ENCODE results near the gene ASB6. TPM values are rescaled to one million over a fixed set of nuclear protein-coding genes. Genes with fewer than 3 reads are reported as not detected.

The ASB6 gene
- total RNA-seq, 1 experiment from 2014 or later, result 21.0 TPM

DNA sequence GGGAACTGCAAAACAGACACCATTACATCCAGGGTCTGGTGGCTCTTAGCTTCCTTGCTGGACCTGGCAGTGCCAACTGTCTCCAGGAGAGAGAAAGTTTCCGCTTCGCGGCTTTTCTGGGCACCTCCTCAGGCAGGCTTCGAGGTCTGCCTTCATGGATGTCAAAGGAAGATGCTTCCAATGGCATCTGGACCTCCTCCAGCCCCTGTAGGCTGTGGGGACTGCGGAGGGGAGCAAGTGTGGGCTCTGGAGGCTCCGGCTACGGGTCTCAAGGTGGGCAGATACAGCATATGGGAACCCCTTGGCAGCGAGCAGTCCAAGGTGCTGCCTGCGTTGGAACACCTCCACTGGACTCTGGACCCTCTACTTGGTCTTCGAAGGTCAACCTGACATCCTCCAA lies 27.0 kb downstream of the ASB6 start:
- Histone ChIP-seq H3T11ph (ENCODE audit: low read length) (no peak overlapping the region), H4K8ac (replicated peaks; ENCODE audit: insufficient read length, low read depth, low read length) (no peak overlapping the region), H3K79me2 (ENCODE audit: insufficient read depth, low read length) (no peaks in the 10 kb centered on the region), H4K91ac (ENCODE audit: insufficient read length, low read depth, low read length) (no peak overlapping the region), H3K14ac (ENCODE audit: insufficient read depth, low read length) (no peak overlapping the region), H2BK12ac (ENCODE audit: insufficient read length, low read depth, low read length) (no peak overlapping the region), H3K79me1 (ENCODE audit: insufficient read depth, low read depth, low read length, poor library complexity, severe bottlenecking) (no peaks in the 10 kb centered on the region), H3K4me1 (ENCODE audit: insufficient read depth, low read length) (no peaks in the 10 kb centered on the region), H3K4me2 (ENCODE audit: insufficient read depth, insufficient read length, low read length) (no peak overlapping the region), H4K20me1 (ENCODE audit: control insufficient read depth, insufficient read depth, insufficient read length) (no peaks in the 10 kb centered on the region), H2BK120ac (ENCODE audit: low read depth, low read length, poor library complexity, severe bottlenecking) (no peak overlapping the region), H3K4ac (ENCODE audit: low read depth, low read length) (no peak overlapping the region), H3K18ac (ENCODE audit: insufficient read length, low read depth, low read length) (no peak overlapping the region), H3K23ac (ENCODE audit: insufficient read length, low read depth, low read length) (no peak overlapping the region), H3K56ac (ENCODE audit: insufficient read length, low read depth, low read length) (no peak overlapping the region), H3K23me2 (ENCODE audit: insufficient read length, low read depth, low read length, poor library complexity, severe bottlenecking) (peaks cover under 1% of the 10 kb centered on the region), H3K9me3 (ENCODE audit: control insufficient read depth, low read depth, low read length) (no peaks in the 10 kb centered on the region), H2AFZ (ENCODE audit: low read length) (no peak overlapping the region), H2AK5ac (ENCODE audit: insufficient read length, low read length) (no peak overlapping the region), H4K5ac (ENCODE audit: insufficient read length, low read depth, low read length) (no peak overlapping the region), H3K27ac (ENCODE audit: insufficient read length, low read depth, low read length) (no peak overlapping the region), H3K27me3 (ENCODE audit: insufficient read depth, low read length) (peaks cover 10% of the 10 kb centered on the region), H2BK15ac (ENCODE audit: low read depth, low read length) (no peak overlapping the region), H2BK5ac (ENCODE audit: insufficient read length, low read length) (no peak overlapping the region), H3K9ac (ENCODE audit: extremely low read depth, insufficient read length, low read length) (no peak overlapping the region), H2BK20ac (ENCODE audit: low read depth, low read length, poor library complexity, severe bottlenecking) (no peak overlapping the region)
- Mint-ChIP-seq H3K4me1 (peaks cover 9% of the 10 kb centered on the region in 2 experiments), H3K27ac (no peak overlapping the region; a peak in 1 of 7 replicates), H3K36me3 (ENCODE audit: insufficient read depth in 1 of 3, low read depth in 3 of 3) (no peaks in the 10 kb centered on the region; a peak in 2 of 7 replicates), H3K4me3 (no peak overlapping the region), H3K27me3 (ENCODE audit: low read depth) (peaks cover 66% of the 10 kb centered on the region), H3K9me3 (peaks cover 0 to 7% of the 10 kb centered on the region in 2 experiments; a peak in 3 of 5 replicates)
- DNase-seq, result no peak
- WGBS (ENCODE audit: extremely low coverage, insufficient read length, low lambda C conversion rate), result no CpG with 5 or more reads among the region's 10 CpGs
- TF ChIP-seq, protein P1, sequence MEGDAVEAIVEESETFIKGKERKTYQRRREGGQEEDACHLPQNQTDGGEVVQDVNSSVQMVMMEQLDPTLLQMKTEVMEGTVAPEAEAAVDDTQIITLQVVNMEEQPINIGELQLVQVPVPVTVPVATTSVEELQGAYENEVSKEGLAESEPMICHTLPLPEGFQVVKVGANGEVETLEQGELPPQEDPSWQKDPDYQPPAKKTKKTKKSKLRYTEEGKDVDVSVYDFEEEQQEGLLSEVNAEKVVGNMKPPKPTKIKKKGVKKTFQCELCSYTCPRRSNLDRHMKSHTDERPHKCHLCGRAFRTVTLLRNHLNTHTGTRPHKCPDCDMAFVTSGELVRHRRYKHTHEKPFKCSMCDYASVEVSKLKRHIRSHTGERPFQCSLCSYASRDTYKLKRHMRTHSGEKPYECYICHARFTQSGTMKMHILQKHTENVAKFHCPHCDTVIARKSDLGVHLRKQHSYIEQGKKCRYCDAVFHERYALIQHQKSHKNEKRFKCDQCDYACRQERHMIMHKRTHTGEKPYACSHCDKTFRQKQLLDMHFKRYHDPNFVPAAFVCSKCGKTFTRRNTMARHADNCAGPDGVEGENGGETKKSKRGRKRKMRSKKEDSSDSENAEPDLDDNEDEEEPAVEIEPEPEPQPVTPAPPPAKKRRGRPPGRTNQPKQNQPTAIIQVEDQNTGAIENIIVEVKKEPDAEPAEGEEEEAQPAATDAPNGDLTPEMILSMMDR (conservative IDR thresholded peaks at IDR 0.05), result no peak

Measured in H9 (cell line).